A673 (cell line): ENCODE data around the gene CC2D1A. TPM values are rescaled to one million over a fixed set of nuclear protein-coding genes. Genes with fewer than 3 reads are reported as not detected.
"Not testable (repeated sequence)": the region's sequence is repeated elsewhere in the genome, so short reads cannot be mapped to it uniquely, and the experiment has no call there.

Experiments
- BruUV-seq: library from RNA; stranded (reverse); fragments of 400-500 nt; replicated peaks from 2 replicates; lab custom pipeline; 2021; lab: Mats Ljungman, UMichigan
- CTCF ChIA-PET: fragments of 300-600 bp; sonication (Branson Sonifier 250); formaldehyde crosslinking; loops from one replicate; lab custom pipeline; 2022; ENCODE audit warnings: antibody characterized with exemption; lab: Charles Lee
- POLR2A ChIA-PET: fragments of 300-600 bp; sonication (Branson Sonifier 250); formaldehyde crosslinking; loops from one replicate; lab custom pipeline; 2022; ENCODE audit warnings: antibody characterized with exemption; ENCODE audit not compliant: low non-redundant PET; lab: Charles Lee
- DNase-seq: peaks from one replicate; pipeline ENCODE4 v3.0.0-alpha.2; 2015; ENCODE audit warnings: low spot score
- H3K27ac ChIP-seq: fragments of 200-600 bp; sonication (generic); 2 replicates; pipeline ENCODE4 v1.5.1; 2016; ENCODE audit warnings: mixed run types, low read depth, mild to moderate bottlenecking, mixed read lengths, antibody characterized with exemption, low read length; ENCODE audit not compliant: poor library complexity, severe bottlenecking
- H3K27me3 ChIP-seq: fragments of 200-600 bp; sonication (generic); replicated peaks from 2 replicates; pipeline ENCODE4 v1.6.1; 2017; ENCODE audit warnings: mixed run types, low read depth, mild to moderate bottlenecking, mixed read lengths, antibody characterized with exemption, low read length; ENCODE audit not compliant: insufficient read depth, poor library complexity
- H3K36me3 ChIP-seq: fragments of 200-600 bp; sonication (generic); 2 replicates; pipeline ENCODE4 v1.6.1; 2016; ENCODE audit warnings: mixed run types, mild to moderate bottlenecking, mixed read lengths, antibody characterized with exemption, low read length; ENCODE audit not compliant: insufficient read depth, poor library complexity, severe bottlenecking
- H3K4me1 ChIP-seq: fragments of 200-600 bp; sonication (generic); 2 replicates; pipeline ENCODE4 v1.6.1; 2017; ENCODE audit warnings: mixed run types, mild to moderate bottlenecking, mixed read lengths, antibody characterized with exemption, low read length; ENCODE audit not compliant: insufficient read depth, poor library complexity, severe bottlenecking
- H3K4me3 ChIP-seq: fragments of 200-600 bp; sonication (generic); 2 replicates; pipeline ENCODE4 v1.5.1; 2016; ENCODE audit warnings: low read depth, mixed run types, mild to moderate bottlenecking, mixed read lengths, low read length; ENCODE audit not compliant: poor library complexity, severe bottlenecking
- H3K9me3 ChIP-seq: fragments of 200-600 bp; sonication (generic); 2 replicates; pipeline ENCODE4 v1.6.1; 2016; ENCODE audit warnings: mixed run types, low read depth, mild to moderate bottlenecking, mixed read lengths, antibody characterized with exemption, low read length; ENCODE audit not compliant: poor library complexity, severe bottlenecking
- EZH2 ChIP-seq: fragments of 200-600 bp; sonication (generic); IDR thresholded peaks from 2 replicates; pipeline ENCODE4 v1.6.1; 2017; ENCODE audit warnings: borderline replicate concordance, low read depth, mild to moderate bottlenecking, mixed read lengths, antibody characterized with exemption, low read length; ENCODE audit not compliant: poor library complexity, severe bottlenecking
- intact Hi-C: fragments of 100-400 bp; cut with micrococcal nuclease; formaldehyde crosslinking; loops from one replicate; pipeline ENCODE4 v1.10.0; 2022; ENCODE audit not compliant: unreplicated experiment
- total RNA-seq: library from RNA; stranded (reverse); gene quantifications from 2 replicates; pipeline ENCODE4 v1.2.3, GENCODE V29; 2021
- TF ChIP-seq, protein P1 (sequence below): fragments of 300-800, 200-600 bp; sonication (generic); conservative IDR thresholded peaks from 2 replicates; pipeline ENCODE4 v1.5.1; 2017; ENCODE audit warnings: low read depth, mild to moderate bottlenecking, antibody characterized with exemption, low read length, moderate library complexity, mixed read lengths

Gene CC2D1A
- total RNA-seq, 1 experiment from 2014 or later = 38.6 TPM

- CTCF ChIA-PET = no interaction called here
- BruUV-seq = no TSS peak
- DNase-seq = no peak
- no peaks in the 10 kb centered on the region for H3K9me3 ChIP-seq
- TF ChIP-seq, protein P1, sequence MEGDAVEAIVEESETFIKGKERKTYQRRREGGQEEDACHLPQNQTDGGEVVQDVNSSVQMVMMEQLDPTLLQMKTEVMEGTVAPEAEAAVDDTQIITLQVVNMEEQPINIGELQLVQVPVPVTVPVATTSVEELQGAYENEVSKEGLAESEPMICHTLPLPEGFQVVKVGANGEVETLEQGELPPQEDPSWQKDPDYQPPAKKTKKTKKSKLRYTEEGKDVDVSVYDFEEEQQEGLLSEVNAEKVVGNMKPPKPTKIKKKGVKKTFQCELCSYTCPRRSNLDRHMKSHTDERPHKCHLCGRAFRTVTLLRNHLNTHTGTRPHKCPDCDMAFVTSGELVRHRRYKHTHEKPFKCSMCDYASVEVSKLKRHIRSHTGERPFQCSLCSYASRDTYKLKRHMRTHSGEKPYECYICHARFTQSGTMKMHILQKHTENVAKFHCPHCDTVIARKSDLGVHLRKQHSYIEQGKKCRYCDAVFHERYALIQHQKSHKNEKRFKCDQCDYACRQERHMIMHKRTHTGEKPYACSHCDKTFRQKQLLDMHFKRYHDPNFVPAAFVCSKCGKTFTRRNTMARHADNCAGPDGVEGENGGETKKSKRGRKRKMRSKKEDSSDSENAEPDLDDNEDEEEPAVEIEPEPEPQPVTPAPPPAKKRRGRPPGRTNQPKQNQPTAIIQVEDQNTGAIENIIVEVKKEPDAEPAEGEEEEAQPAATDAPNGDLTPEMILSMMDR = no peak
- TF ChIP-seq EZH2 = no peak
- POLR2A ChIA-PET = no interaction called here
- no peak overlapping the region for H3K27ac ChIP-seq
- no peak overlapping the region for H3K4me3 ChIP-seq
- H3K36me3 ChIP-seq = peaks cover 44% of the 10 kb centered on the region
- no peaks in the 10 kb centered on the region for H3K27me3 ChIP-seq
- intact Hi-C loops = no loop called here
- no peaks in the 10 kb centered on the region for H3K4me1 ChIP-seq
These were observed 60.7 kb downstream of the CC2D1A start for GRCh38 chr19:13966684-13967128.

- H3K4me3 ChIP-seq, DNase-seq, H3K27ac ChIP-seq, H3K27me3 ChIP-seq, intact Hi-C loops, CTCF ChIA-PET, BruUV-seq, H3K9me3 ChIP-seq, H3K4me1 ChIP-seq, POLR2A ChIA-PET: not testable (repeated sequence)
- peaks cover 41% of the 10 kb centered on the region for H3K36me3 ChIP-seq
These were observed 61.2 kb downstream of the CC2D1A start for GRCh38 chr19:13967206-13967605.

DNA sequence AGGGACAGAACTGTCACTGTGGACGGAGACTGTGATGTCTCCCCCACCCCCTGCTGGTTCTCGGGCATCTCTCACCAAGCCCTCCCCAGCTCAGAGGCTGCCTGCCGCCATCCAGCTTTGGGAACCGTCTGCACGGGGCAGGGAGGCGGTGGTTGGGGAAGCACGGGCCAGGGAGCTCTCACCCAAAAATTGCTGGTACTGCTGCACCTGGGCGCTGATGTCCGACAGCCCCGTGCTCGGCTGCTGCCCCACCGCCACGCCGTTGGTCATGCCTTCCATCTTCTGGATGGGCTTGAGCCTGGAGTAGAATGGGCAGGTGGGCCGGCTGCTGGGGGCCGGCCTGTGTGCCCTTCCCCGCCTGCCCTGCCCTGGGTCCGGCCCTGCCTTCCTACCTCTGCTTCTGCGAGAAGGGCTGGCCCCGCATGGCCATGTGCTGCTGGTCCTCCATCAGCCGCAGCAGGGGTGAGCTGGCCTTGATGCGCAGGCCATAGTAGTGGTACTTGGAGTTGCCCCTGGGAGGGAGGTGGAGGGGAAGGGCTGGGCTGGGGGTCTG lies 62.5 kb downstream of the CC2D1A start:
- H3K4me1 ChIP-seq = no peaks in the 10 kb centered on the region
- no TSS peak for BruUV-seq
- POLR2A ChIA-PET = no interaction called here
- H3K36me3 ChIP-seq = peaks cover 39% of the 10 kb centered on the region
- no peaks in the 10 kb centered on the region for H3K27me3 ChIP-seq
- no peak overlapping the region for H3K27ac ChIP-seq
- no peak for DNase-seq
- CTCF ChIA-PET = interaction anchor here (1.0 kb wide), 1 partner anchor 105 kb away, joined by 3 read pairs; no protein-coding TSS in a partner anchor
- H3K4me3 ChIP-seq = no peak overlapping the region
- intact Hi-C loops = no loop called here
- no peaks in the 10 kb centered on the region for H3K9me3 ChIP-seq
- TF ChIP-seq, protein P1 = no peak
- TF ChIP-seq EZH2 = no peak

DNA sequence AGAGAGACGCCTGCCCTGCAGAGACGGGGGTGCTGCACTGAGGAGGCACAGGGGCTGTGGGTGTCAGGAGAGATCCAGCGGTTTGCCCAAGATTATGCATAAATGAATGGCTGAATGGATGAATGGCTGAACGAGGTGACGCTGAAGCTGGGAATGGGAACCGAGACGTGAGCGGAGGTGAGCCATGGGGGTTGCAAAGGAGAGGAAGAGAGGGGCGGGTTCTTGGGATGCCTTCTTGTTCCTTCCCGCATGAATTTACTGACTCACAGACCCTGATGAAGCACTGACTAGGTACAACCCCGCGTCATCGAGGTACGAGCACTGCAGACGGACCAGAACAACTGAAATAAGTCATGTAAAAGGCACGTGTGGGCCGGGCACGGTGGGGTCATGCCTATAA lies 63.0 kb downstream of the CC2D1A start:
- H3K4me3 ChIP-seq = no peak overlapping the region
- intact Hi-C loops = no loop called here
- TF ChIP-seq EZH2 = no peak
- TF ChIP-seq, protein P1 = no peak
- ChIA-PET CTCF (interaction anchor here (1.0 kb wide), 1 partner anchor 105 kb away, joined by 3 read pairs; no protein-coding TSS in a partner anchor), POLR2A (no interaction called here)
- no peaks in the 10 kb centered on the region for H3K4me1 ChIP-seq
- peaks cover 39% of the 10 kb centered on the region for H3K36me3 ChIP-seq
- H3K9me3 ChIP-seq = no peaks in the 10 kb centered on the region
- DNase-seq = no peak
- BruUV-seq = no TSS peak
- H3K27ac ChIP-seq = no peak overlapping the region
- H3K27me3 ChIP-seq = no peaks in the 10 kb centered on the region
